K562 (cell line): ENCODE results near the gene MAML1.

Source experiments
- BRCA1 ChIP-seq, 2 experiments: fragments of 450-650 bp in 1 of 2; sonication (generic) in 1 of 2; formaldehyde crosslinking in 1 of 2; IDR thresholded peaks; 2 replicates each; pipeline versions ENCODE4 v1.5.0 to v1.6.1; 2017 to 2020; ENCODE audit warnings: mild to moderate bottlenecking in 1 of 2, missing genetic modification reagents in 1 of 2
- CBFB ChIP-seq: sonication (generic); formaldehyde crosslinking; IDR thresholded peaks from 2 replicates; pipeline ENCODE4 v1.4.0; 2020; ENCODE audit warnings: mild to moderate bottlenecking, missing genetic modification reagents
- CBX3 ChIP-seq, 2 experiments: IDR thresholded peaks; 1 replicate in 1 of 2; 2 replicates in 1 of 2; pipeline ENCODE4 v1.6.1; 2012; ENCODE audit warnings: inconsistent platforms in 2 of 2, low read length in 2 of 2, borderline replicate concordance in 1 of 2, control low read depth in 1 of 2
- E2F1 ChIP-seq: sonication (generic); formaldehyde crosslinking; IDR thresholded peaks from 2 replicates; pipeline ENCODE4 v1.8.1; 2023; ENCODE audit warnings: mild to moderate bottlenecking, missing genetic modification reagents, moderate library complexity
- ELF4 ChIP-seq: fragments of 450-650 bp; formaldehyde crosslinking; IDR thresholded peaks from 2 replicates; pipeline ENCODE4 v1.4.0; 2022; ENCODE audit warnings: missing genetic modification characterization
- EP300 ChIP-seq: IDR thresholded peaks from 2 replicates; pipeline ENCODE4 v1.6.1; 2012; ENCODE audit warnings: low read length, improper control_type of control experiment
- HMG20A ChIP-seq: fragments of 450-650 bp; formaldehyde crosslinking; conservative IDR thresholded peaks from 2 replicates; pipeline ENCODE4 v1.4.0; 2020; ENCODE audit warnings: mild to moderate bottlenecking, mixed read lengths
- MAZ ChIP-seq, 2 experiments: fragments of 450-650 bp in 1 of 2; sonication (generic) in 1 of 2; formaldehyde crosslinking; IDR thresholded peaks in 1 of 2; conservative IDR thresholded peaks in 1 of 2; 2 replicates each; pipeline versions ENCODE4 v1.4.0 to v1.5.0; 2020; ENCODE audit warnings: mild to moderate bottlenecking in 1 of 2, missing genetic modification reagents in 1 of 2
- MXI1 ChIP-seq: IDR thresholded peaks from 2 replicates; pipeline ENCODE4 v1.6.1; 2011; ENCODE audit warnings: low read depth, mild to moderate bottlenecking, improper control_type of control experiment, low read length
- NR1H2 ChIP-seq: sonication (generic); formaldehyde crosslinking; IDR thresholded peaks from 2 replicates; pipeline ENCODE4 v1.4.0; 2020; ENCODE audit warnings: mild to moderate bottlenecking, missing genetic modification reagents
- NR2C2 ChIP-seq, 2 experiments: fragments of 200-800 bp in 1 of 2; sonication (Bioruptor generic) in 1 of 2; sonication (generic) in 1 of 2; formaldehyde crosslinking in 1 of 2; IDR thresholded peaks; 2 replicates each; pipeline versions ENCODE4 v1.6.1 to v1.8.0; 2016 to 2022; ENCODE audit warnings: mild to moderate bottlenecking in 1 of 2, missing compliant biosample characterization in 1 of 2, missing genetic modification characterization in 1 of 2, missing genetic modification reagents in 1 of 2
- VEZF1 ChIP-seq: fragments of 200-800 bp; sonication (Bioruptor generic); IDR thresholded peaks from 2 replicates; pipeline ENCODE4 v1.6.1; 2017; ENCODE audit warnings: missing genetic modification characterization, missing compliant biosample characterization
- ZFP36 ChIP-seq: fragments of 150-350 bp; IDR thresholded peaks from 2 replicates; pipeline ENCODE4 v1.6.1; 2018; ENCODE audit warnings: low read length, low read depth; ENCODE audit not compliant: partially characterized antibody

- TF ChIP-seq MXI1 (no peak), BRCA1 (IDR thresholded peaks at IDR 0.05) (no peak), BRCA1 (CRISPR knock-in tag; IDR thresholded peaks at IDR 0.05) (no peak), ZFP36 (no peak), HMG20A (CRISPR knock-in tag) (no peak), MAZ (CRISPR knock-in tag; conservative IDR thresholded peaks at IDR 0.05 in 1 of 2, IDR thresholded peaks at IDR 0.05 in 1 of 2) (no peak), CBX3 (IDR thresholded peaks at IDR 0.05; ENCODE audit: borderline replicate concordance in 1 of 2, low read length in 2 of 2) (no peak), ELF4 (CRISPR knock-in tag) (no peak), EP300 (no peak), VEZF1 (no peak), NR1H2 (no peak), NR2C2 (CRISPR knock-in tag; IDR thresholded peaks at IDR 0.05) (no peak), NR2C2 (tag; IDR thresholded peaks at IDR 0.05) (no peak), CBFB (CRISPR knock-in tag) (no peak), E2F1 (CRISPR knock-in tag) (no peak)
Measured at GRCh38 chr5:179724163-179724562, 8.5 kb upstream of the MAML1 start.
